Esophagus muscularis mucosa (tissue), 4 donors: ENCODE data around the gene MACROD2. TPM values are rescaled to one million over a fixed set of nuclear protein-coding genes. Genes with fewer than 3 reads are reported as not detected.

Experiments
- DNase-seq: peaks from one replicate; pipeline ENCODE4 v3.0.0-alpha.2; 2017; ENCODE audit errors: extremely low spot score
- H3K27ac ChIP-seq, 4 donors: fragments of 200-600 bp; sonication (generic); replicated peaks in 1 of 4; 1 replicate in 3 of 4; 2 replicates in 1 of 4; pipeline ENCODE4 v1.5.1; 2016 to 2019; ENCODE audit warnings: mild to moderate bottlenecking in 1 of 4
- H3K27me3 ChIP-seq, 4 donors: fragments of 200-600 bp; sonication (generic); one replicate each; pipeline versions ENCODE4 v1.5.1 to v1.6.0; 2016 to 2019
- H3K36me3 ChIP-seq, 4 donors: fragments of 200-600 bp; sonication (generic); one replicate each; pipeline ENCODE4 v1.5.1; 2016 to 2019
- H3K4me1 ChIP-seq, 4 donors: fragments of 200-600 bp; sonication (generic); one replicate each; pipeline ENCODE4 v1.5.1; 2016 to 2019
- H3K4me3 ChIP-seq, 4 donors: fragments of 200-600 bp; sonication (generic); 1 replicate in 2 of 4; 2 replicates in 2 of 4; pipeline ENCODE4 v1.5.1; 2016 to 2019; ENCODE audit warnings: mild to moderate bottlenecking in 4 of 4, moderate library complexity in 1 of 4
- H3K9me3 ChIP-seq, 4 donors: fragments of 200-600 bp; sonication (generic); 1 replicate in 3 of 4; 2 replicates in 1 of 4; pipeline ENCODE4 v1.5.1; 2016 to 2019
- CTCF ChIP-seq, 3 experiments: fragments of 200-600 bp in 2 of 3; fragments of 450-650 bp in 1 of 3; sonication (generic) in 2 of 3; IDR thresholded peaks; one replicate each; pipeline ENCODE4 v1.5.1; 2017 to 2019; ENCODE audit warnings: antibody characterized with exemption in 3 of 3, mild to moderate bottlenecking in 2 of 3, moderate library complexity in 1 of 3
- EP300 ChIP-seq: sonication (generic); formaldehyde crosslinking; IDR thresholded peaks from one replicate; pipeline ENCODE4 v1.6.1; 2017; ENCODE audit warnings: antibody characterized with exemption
- POLR2A ChIP-seq: fragments of 450-650 bp; IDR thresholded peaks from one replicate; pipeline ENCODE4 v1.6.1; 2017; ENCODE audit warnings: antibody characterized with exemption, moderate library complexity, mild to moderate bottlenecking, low read depth
- POLR2AphosphoS5 ChIP-seq, 2 donors: sonication (generic); formaldehyde crosslinking; IDR thresholded peaks; one replicate each; pipeline ENCODE4 v1.6.1; 2017; ENCODE audit warnings: antibody characterized with exemption in 2 of 2
- WGBS: methylation state at CpG from one replicate; pipeline ENCODE4 v1.1.5; 2018; 5-methylcytosine and 5-hydroxymethylcytosine counted together
- intact Hi-C: fragments of 100-400 bp; cut with DNase I; formaldehyde crosslinking; loops from one replicate; pipeline ENCODE4 v1.15.1; 2023
- total RNA-seq, 4 donors: library from RNA; depleted of rRNA; stranded (reverse); fragments of >200 nt; gene quantifications; one replicate each; pipeline versions ENCODE4 v1.1.0 to v1.2.1, GENCODE V29; 2016

Gene MACROD2
- total RNA-seq, 4 donors from 2014 or later, result 1.4 to 3.6 (median 2.6) TPM

- Histone ChIP-seq H3K36me3 (no peaks in the 10 kb centered on the region), H3K27ac (no peak overlapping the region), H3K4me1 (no peaks in the 10 kb centered on the region), H3K27me3 (no peaks in the 10 kb centered on the region), H3K9me3 (peaks cover 0 to 5% (median 0%) of the 10 kb centered on the region in 4 donors), H3K4me3 (no peak overlapping the region)
- no peak for DNase-seq
- intact Hi-C loops, result no loop called here
- no peak for TF ChIP-seq CTCF (IDR thresholded peaks at IDR 0.05)
- TF ChIP-seq POLR2A, result no peak
- TF ChIP-seq EP300, result no peak
- TF ChIP-seq POLR2AphosphoS5 (IDR thresholded peaks at IDR 0.05), result no peak
Observed at GRCh38 chr20:15991279-15991678, 1996.0 kb downstream of the MACROD2 start.

- no peak overlapping the region for H3K27ac ChIP-seq
- intact Hi-C loops, result no loop called here
- H3K36me3 ChIP-seq, result no peaks in the 10 kb centered on the region
- H3K27me3 ChIP-seq, result no peaks in the 10 kb centered on the region
- H3K4me1 ChIP-seq, result no peaks in the 10 kb centered on the region
- DNase-seq, result no peak
- H3K9me3 ChIP-seq, result peaks cover 0 to 18% (median 10%) of the 10 kb centered on the region in 4 donors
- H3K4me3 ChIP-seq, result no peak overlapping the region
- WGBS, result 74% methylated on average over 4 of the region's 4 CpGs
- no peak for TF ChIP-seq EP300
- TF ChIP-seq CTCF (IDR thresholded peaks at IDR 0.05), result no peak
Observed at GRCh38 chr20:15992564-15992963, 1997.2 kb downstream of the MACROD2 start.

- 81% methylated on average over 1 of the region's 1 CpG for WGBS
- Histone ChIP-seq H3K27ac (no peak overlapping the region), H3K36me3 (no peaks in the 10 kb centered on the region), H3K4me3 (no peak overlapping the region), H3K4me1 (no peaks in the 10 kb centered on the region), H3K9me3 (peaks cover 0 to 29% (median 20%) of the 10 kb centered on the region in 4 donors), H3K27me3 (no peaks in the 10 kb centered on the region)
- intact Hi-C loops, result no loop called here
- TF ChIP-seq EP300, result no peak
- no peak for TF ChIP-seq CTCF (IDR thresholded peaks at IDR 0.05)
- no peak for TF ChIP-seq POLR2A
- no peak for TF ChIP-seq POLR2AphosphoS5 (IDR thresholded peaks at IDR 0.05)
- no peak for DNase-seq
Observed at GRCh38 chr20:16000112-16000511, 2004.8 kb downstream of the MACROD2 start.

GRCh38 chr20:16001286-16001685, 2006.0 kb downstream of the MACROD2 start:
- Histone ChIP-seq H3K36me3 (no peaks in the 10 kb centered on the region), H3K4me1 (no peaks in the 10 kb centered on the region), H3K4me3 (no peak overlapping the region), H3K27ac (no peak overlapping the region), H3K9me3 (peaks cover 0 to 24% (median 20%) of the 10 kb centered on the region in 4 donors), H3K27me3 (no peaks in the 10 kb centered on the region)
- DNase-seq, result no peak
- WGBS, result 82% methylated on average over 2 of the region's 2 CpGs
- TF ChIP-seq CTCF (IDR thresholded peaks at IDR 0.05), result no peak
- TF ChIP-seq POLR2AphosphoS5 (IDR thresholded peaks at IDR 0.05), result no peak
- no peak for TF ChIP-seq EP300
- TF ChIP-seq POLR2A, result no peak
- intact Hi-C loops, result no loop called here

GRCh38 chr20:16003310-16003709, 2008.0 kb downstream of the MACROD2 start:
- Histone ChIP-seq H3K27me3 (no peaks in the 10 kb centered on the region), H3K4me3 (no peak overlapping the region), H3K27ac (no peak overlapping the region), H3K9me3 (peaks cover 0 to 4% (median 2%) of the 10 kb centered on the region in 4 donors), H3K36me3 (no peaks in the 10 kb centered on the region), H3K4me1 (no peaks in the 10 kb centered on the region)
- intact Hi-C loops, result no loop called here
- 100% methylated on average over 1 of the region's 1 CpG for WGBS
- no peak for DNase-seq
- no peak for TF ChIP-seq POLR2A
- no peak for TF ChIP-seq EP300
- TF ChIP-seq CTCF (IDR thresholded peaks at IDR 0.05), result no peak
- TF ChIP-seq POLR2AphosphoS5 (IDR thresholded peaks at IDR 0.05), result no peak
